NCI-H146 (cell line): ENCODE measurements around the gene CCDC12.
A peak's percentile ranks its signal among the peaks of the same experiment; 100 is the strongest.

Experiments used
- DNase-seq: peaks from one replicate; lab custom pipeline; 2025; lab: John Stamatoyannopoulos, UW

The CCDC12 gene

DNA sequence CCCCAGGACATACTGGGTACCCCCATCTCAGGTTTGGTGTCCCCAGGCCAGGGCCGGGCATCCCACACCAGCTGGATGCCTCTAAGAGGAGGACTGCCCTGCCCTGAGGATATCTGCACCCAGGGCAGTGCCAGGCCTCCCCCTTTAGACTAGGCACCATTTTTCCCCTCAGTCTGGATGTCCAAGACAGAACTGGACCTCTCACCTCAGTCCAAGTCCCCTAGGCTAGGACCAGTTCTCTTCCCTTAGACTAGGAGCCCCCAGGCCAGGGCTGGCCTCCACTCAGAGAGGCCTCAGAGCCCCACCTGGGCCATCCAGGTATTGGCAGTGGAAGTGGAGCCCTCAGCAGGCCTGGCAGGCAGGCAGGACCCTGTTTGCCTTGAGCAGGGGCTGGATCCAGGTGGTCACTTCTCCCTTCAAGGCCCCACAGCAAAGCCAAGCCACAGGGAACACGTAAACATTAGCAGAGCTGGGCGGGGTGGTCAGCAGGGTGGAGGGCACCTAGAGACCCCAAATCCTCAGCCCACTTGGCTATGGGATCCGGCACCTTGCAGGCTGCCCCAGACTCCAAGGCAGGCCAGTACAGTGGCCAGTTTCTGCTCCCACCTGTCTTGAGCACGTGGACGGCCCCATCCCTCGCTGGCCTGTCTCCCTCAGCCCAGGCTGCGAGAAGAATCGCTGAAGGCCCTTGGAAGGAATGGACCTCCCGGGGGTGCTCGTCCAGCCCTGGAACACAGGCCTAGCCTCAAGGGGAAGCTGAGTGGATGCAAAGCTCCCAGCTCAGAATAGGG, 70.7 kb downstream of the CCDC12 start:
- no peak for DNase-seq

DNA sequence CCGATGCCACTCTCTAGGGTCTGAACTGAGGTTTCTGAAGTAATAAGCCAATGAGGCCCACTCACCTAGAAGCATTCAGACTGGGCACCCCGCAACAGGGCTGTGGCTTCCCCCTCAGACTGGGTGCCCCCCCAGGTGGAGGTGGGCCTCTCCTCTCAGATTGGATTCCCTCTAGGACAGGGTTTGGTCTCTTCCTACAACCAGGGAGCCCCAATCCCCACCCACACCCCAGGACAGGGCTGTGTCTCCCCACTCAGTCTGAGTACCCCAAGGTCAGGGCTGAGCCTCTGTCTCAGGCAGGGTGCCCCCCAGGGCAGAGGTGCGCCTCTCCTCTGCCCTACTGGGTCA, 71.4 kb downstream of the CCDC12 start:
- DNase-seq: no peak

DNA sequence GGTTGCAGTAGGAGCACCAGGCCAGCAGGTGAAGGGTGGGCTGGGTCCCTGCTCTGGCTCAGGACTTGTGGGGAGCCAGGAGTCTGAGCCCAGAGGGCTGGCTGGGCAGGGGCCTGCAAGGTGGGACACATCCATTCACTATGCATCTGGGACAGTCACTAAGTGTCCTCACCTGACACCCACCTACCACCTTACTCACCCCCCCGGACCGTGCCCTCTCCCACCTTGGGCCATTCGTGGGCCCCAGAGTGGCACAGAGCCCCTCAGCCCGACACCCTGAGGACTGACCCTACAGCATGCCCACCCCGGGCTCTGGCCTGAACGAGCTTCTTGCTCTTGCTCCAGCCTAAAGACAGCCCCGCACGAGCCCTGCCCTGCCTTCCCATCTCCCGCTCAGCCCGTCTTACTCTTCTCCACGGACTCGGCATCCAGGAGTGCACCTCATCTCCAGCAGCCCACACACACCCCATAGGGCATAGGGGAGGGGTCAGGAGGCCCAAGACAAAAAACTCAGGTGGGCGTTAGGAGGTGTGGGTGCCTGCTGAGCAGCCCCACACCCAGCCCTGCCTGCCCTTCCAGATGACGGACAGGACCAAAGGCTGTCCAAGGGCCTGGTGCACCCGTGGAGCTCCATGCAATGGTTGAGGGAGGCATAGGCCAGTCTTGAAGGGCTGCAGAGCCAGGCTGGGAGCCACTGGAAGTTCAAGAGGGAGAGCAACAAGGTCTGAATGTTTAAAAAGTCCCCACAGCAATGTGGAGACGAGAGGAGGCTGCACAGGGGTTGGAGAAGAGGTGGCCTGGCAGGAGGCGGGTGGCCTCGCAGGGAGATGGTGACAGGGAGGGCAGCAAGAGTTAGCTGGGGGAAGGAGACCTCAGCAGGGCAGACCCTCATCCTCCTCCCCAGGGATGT, 72.0 kb downstream of the CCDC12 start:
- DNase-seq: no peak

DNA sequence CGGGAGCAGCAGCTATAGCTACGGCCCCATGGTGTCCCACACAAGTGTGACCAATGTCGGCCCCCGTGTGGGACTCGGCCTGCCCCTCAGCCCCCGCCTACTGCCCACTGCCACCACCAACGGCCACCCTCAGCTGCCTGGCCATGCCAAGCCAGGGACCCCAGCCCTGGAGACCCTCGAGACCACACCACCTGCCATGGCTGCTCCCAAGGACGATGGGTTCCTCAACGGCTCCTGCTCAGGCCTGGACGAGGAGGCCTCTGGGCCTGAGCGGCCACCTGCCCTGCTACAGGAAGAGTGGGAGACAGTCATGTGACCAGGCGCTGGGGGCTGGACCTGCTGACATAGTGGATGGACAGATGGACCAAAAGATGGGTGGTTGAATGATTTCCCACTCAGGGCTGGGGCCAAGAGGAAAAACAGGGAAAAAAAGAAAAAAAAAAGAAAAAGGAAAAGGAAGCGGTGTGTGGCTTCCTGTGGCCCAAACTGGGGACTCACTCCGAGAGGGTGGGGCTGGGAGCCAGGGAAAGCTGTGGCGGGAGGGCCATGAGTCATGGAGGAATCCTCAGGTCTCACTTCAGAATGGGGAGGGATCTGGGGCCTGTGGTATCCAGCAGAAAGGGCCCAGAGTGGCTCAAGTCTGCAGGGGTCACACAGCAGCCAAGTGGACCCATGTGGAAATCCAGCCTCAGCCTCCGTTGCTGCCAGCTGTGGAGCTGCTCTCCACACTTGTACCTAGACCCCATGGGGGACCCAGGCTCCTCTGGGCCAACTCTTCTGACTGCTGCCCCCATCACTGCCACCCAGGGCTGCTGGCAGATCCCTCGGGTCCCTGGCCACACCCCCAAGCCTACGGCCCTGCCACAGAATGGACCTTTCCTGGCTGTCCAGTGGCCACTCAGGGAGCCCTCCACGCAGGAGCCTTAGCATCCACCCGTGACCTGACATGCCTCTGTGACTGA, 72.9 kb downstream of the CCDC12 start:
- DNase-seq: no peak

DNA sequence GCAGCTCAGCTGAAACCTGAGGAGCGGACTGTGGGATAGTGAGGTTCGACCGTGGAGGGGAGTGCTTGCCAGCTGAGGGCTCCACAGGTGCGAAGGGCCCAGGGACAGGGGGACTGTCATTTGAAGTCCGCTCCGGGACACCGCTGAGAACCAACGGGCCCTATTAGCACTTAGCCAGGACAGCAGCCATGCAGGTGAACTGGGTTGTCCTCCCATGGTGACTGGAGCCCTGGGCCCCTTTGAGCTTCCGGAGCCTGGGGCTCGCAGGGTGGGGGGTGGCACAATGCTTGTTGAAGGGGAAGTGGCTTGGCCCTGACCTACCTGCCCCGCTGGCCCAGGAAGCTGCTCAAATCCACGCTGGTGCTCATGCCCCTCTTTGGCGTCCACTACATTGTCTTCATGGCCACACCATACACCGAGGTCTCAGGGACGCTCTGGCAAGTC, 74.3 kb downstream of the CCDC12 start:
- no peak for DNase-seq

DNA sequence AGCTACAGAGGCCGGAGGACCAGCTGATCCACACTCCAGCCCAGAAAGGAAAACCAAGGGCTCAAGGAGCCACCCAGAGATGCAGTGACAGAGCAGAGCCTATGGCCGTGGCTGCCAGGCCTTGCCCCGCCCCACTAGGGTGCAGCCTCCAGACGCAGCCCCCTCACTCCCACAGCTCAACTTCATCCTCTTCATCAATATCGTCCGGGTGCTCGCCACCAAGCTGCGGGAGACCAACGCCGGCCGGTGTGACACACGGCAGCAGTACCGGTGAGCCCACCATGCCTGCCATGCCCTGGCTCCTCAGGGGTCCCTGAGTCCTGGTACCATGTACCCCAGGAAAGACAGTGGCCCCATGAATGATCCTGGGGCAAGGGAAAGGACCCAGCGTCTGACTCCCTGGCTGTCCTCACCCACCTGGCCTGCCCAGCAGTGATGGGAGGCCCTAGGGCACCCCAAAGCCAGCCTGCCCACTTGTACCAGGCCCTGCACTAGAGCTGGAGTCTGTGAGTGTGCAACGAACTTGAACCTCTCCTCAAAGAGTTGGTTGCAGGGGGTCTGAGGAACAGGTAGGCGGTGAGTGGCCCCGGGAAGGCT, 74.9 kb downstream of the CCDC12 start:
- no peak for DNase-seq

DNA sequence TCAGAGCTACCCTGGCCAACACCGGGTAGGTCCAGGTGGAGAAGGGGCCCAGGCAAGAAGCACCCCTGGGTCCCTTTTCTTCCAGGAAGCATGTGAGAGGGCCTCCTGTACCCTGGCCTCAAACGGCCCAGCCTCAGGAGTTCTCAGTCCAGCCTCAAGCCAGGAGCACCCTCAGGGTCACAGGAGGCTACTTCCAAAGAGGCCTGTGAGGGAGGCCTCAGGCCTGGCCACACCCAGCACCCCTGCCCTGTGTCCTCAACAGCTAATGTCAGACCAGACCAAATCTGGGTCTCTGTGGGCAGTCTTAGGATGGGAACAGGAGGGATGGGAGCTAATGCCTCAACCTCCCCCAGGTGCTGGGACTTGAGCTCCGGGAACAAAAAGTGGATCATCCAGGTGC, 75.5 kb downstream of the CCDC12 start:
- no peak for DNase-seq

DNA sequence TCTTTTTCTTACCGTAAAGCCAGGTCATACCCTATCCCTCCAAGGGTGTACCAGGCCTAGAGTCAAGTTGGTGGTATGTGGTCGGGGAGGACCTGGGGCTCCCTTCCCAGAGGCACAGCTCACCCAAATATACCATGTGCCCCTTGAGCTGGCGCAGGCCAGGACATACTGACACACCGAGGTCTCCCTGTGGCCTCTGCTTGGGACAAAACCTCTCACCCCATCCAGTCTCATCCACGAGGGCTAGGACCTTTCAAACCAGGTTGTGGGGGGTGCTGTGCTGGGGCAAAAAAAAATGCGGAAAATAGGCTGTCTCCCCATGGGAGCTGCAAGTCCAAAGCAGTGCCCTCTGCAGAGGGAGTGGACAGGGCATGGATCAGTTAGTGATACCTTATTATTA, 76.2 kb downstream of the CCDC12 start:
- no peak for DNase-seq

DNA sequence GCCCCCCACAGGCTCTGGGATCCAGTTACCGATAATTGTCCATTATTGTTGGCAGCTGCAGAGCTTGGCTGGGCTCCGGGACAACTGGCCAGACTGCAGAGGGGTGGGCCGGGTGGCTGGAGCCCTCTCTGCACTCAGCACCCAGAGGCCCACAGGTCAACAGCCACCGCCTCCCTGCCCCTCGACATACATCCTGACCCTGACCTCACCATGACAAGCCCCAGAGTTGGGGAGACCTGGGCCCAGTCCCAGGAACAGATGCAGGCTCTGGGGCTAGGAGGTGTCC, 76.6 kb downstream of the CCDC12 start:
- DNase-seq: peak; percentile 78

DNA sequence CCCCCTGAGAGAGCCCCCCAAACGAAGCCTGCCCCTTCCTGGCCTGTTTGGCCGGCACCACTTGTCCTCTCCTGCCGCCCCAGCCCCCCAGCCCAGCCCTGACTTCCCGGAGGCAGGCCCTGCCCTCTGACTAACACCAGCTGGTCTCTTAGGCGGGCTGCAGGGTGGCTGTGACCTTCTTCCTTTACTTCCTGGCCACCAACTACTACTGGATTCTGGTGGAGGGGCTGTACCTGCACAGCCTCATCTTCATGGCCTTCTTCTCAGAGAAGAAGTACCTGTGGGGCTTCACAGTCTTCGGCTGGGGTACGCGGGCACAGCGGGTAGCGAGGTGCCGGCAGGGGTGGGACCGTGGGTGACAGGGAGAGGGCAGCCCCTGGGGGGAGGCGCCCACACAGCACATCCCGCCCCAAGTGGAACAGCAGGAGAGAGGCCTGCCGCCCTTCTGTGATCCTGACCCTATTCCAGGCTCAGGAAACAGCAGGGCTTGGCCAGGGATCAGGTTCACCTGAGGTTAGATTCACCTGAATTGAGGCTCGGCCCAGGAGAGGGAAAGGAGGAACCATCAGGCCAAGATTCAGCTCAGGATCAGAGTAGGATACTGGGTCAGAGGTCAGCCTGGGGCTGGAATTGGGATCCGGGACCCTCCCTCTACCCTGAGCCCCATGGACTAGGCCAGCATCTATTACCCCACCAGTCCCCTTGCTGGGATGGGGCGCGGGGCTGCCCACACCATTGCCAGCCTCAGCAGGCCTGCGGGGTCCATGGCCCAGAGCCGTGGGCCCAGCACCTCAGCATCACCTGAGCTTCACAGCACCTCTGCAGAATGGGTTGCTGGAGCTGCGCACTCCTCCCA, 77.2 kb downstream of the CCDC12 start:
- DNase-seq: no peak

DNA sequence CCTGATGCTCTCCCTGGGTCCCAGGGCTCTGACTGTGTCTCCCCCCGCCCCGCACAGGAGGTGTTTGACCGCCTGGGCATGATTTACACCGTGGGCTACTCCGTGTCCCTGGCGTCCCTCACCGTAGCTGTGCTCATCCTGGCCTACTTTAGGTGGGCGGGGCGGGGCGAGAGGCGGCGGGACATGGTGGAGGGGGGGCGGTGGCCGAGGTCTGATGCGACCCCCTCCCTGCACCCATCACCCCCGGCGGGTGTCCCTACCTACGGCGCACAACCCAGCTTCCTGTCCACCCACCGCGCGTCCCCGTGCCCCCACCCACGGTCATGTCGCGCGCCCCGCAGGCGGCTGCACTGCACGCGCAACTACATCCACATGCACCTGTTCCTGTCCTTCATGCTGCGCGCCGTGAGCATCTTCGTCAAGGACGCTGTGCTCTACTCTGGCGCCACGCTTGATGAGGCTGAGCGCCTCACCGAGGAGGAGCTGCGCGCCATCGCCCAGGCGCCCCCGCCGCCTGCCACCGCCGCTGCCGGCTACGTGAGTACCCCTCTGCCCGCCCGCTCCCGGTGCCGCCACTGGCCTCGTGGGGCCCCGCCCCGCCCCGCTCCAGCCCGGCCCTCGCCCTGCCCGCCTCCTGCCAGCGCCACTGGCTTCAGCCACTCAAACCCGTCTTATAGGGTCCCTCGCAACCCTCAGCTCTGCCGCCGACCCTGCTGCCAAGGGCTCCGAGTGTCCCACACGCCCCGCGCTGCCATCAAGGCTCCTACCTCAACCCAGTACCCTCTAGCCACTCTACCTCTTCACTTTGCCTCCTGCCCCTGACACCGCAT, 78.0 kb downstream of the CCDC12 start:
- peak; percentile 24 for DNase-seq

DNA sequence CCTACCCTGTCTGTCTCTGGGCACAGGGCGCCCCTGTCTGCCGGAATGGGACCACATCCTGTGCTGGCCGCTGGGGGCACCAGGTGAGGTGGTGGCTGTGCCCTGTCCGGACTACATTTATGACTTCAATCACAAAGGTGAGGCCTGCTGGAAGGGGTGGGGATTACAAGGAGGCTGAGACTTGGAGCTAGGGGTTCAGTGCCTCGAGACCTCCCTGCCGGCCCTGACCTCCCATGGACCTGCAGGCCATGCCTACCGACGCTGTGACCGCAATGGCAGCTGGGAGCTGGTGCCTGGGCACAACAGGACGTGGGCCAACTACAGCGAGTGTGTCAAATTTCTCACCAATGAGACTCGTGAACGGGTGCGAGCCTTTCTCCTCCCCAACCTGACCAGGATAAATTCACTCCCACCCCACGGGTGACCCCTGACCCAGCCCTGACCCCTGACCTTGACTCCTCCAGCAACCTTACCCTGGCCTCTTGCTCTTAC, 78.7 kb downstream of the CCDC12 start:
- DNase-seq: no peak

DNA sequence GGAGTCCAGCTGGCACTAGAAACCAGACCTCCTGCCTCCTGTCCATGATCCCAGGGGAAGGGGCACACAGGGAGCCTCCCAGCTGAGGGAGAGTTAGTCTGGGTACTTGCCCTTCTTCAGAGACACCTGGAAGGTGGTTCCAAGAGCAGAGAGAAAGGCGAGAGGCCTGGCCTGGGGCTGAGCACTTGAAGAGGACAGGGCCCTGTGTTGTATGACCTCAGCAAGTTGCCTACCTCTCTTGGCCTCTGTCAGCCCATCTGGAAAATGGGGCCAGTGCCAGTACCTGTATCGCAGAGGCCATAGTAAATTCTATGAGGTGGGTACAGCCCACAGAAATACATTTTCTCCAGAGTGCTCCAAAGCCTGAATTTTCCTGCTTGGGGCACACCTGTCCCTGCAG, 79.5 kb downstream of the CCDC12 start:
- DNase-seq: no peak

DNA sequence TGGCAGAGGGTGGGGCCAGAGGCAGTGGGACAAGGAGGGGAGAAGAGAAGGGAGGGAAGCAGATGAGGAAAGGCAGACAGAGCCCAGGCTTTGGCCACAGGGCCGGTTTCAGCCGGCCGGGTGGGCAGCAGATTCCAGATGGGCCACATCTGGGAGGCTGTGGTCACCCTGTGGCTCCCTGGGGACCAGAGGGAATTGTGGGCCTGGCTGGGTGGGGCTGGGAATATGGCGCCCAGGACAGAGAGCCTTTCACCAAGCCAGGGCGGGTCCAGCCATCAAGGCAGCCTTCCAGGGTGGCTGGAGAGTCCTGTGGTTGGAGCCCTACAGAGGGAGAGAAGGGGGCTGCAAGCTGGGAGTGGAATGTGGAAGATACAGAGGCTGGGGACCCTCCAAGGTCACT, 80.2 kb downstream of the CCDC12 start:
- no peak for DNase-seq

DNA sequence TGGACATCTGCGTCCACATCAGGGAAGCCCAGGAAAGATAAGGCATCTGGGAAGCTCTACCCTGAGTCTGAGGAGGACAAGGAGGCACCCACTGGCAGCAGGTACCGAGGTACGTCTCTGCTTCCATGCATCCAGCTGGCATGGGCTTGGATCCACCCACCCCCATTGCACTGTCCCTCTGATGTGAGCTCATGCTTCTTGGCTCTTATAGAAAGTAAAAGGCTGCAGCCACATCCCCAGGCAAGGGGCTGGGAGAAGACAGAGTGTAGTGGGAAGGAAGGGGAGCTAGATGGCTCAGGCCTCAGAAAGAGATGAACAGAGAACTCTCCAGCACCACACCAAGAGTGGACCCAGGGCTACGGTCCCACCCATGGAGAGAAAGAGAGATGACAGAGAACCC, 80.8 kb downstream of the CCDC12 start:
- DNase-seq: no peak

DNA sequence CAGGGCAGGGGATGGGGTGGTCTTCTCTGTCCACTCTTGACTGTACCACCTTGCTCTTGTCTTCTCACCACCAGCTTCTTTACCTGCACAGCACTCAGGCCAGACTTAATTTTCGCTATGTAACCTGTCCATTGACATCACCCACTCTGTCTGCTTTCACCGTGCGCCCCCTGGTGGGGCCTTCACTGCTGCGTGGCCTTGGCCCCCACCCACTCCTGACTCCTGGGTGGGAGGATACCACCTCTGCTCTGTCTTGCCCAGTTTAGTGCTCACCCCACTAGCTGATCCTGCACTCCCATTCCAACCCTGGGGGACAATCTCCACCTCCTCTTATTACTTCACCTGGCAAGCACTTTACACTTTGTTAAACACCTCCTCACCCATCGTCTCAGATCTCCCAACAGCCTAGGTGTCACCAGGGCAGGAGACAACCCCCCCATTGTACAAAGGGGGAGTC, 81.3 kb downstream of the CCDC12 start:
- peak; percentile 60 for DNase-seq

DNA sequence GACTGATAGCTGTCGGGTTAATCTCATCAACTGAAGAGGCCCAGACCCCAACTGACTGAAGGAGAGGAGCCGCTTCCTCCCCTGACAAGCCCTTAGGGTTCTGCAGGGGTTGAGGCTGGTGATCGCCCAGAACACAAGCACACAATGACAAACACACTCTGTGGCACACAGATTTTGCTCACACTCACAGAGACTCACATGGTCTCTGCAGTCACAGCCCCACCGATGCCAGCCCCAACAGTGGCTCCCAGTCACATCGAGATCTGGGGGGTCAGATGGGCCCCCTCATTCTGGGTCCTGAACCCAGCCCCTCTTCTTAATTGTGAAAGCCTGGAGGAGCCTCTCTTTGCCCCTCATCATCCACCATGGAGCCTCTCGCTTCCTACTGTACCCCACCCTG, 82.3 kb downstream of the CCDC12 start:
- no peak for DNase-seq

DNA sequence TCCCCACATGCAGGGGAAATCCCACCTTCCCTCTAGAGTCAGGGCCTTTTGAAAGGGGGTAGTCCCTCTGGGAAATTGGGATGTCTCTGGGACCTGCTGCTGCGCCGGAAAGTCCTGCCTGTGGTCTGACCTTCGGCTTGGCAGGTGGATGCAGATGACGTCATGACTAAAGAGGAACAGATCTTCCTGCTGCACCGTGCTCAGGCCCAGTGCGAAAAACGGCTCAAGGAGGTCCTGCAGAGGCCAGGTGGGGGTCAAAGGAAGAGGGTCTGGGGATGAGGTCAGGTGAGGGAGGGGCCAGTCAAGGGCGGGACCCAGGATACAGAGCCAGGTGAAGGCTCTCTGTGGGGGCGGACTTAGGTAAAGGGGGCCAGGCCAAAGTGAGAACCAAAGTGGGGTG, 82.8 kb downstream of the CCDC12 start:
- no peak for DNase-seq

DNA sequence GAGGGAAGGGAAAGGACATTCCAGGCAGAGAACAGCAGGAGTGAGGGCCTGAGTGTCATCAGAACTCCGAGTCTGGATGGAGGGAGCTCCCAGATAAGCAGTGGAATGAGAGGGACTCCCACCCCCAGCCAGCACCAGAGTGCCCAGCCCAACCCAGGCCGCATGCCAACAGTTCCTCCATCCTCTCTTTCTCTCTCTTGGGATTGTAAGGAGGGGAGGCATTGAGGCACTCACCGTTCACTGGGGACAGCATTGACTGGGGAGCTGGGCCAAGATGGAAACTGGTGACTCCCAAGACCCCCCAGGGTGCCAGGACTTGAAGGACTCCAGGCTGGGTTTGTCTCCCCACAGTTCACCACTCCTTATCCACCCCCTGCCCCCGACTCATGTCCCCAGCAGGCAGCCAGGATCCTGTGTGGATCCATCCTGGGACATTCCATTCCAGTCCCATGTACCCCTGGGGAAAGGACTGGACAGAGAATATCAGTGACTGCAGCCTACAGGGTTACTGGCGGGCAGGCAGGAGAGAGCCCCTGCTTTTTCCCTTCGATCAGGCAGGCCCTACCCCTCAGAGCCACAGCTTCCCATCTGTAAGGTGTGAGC, 83.3 kb downstream of the CCDC12 start:
- DNase-seq: no peak
